ENCODE data around the gene PCDHB4.
"Not testable (repeated sequence)": the region's sequence is repeated elsewhere in the genome, so short reads cannot be mapped to it uniquely, and the experiment has no call there.

Gene PCDHB4

GRCh38 chr5:141150224-141150992, 28.8 kb downstream of the PCDHB4 start:
- DNase-seq = no peak

DNA sequence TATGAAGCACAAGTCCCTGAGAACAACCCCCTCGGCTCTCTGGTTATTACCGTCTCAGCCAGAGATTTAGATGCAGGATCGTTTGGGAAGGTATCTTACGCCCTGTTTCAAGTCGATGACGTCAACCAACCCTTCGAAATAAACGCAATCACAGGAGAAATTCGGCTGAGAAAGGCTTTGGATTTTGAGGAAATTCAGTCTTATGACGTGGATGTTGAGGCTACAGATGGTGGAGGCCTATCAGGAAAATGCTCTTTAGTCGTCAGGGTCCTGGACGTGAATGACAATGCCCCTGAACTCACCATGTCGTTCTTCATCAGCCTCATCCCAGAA, 29.3 kb downstream of the PCDHB4 start:
- no peak for DNase-seq

- DNase-seq = not testable (repeated sequence)
Measured at GRCh38 chr5:141151632-141152031, 30.0 kb downstream of the PCDHB4 start.

DNA sequence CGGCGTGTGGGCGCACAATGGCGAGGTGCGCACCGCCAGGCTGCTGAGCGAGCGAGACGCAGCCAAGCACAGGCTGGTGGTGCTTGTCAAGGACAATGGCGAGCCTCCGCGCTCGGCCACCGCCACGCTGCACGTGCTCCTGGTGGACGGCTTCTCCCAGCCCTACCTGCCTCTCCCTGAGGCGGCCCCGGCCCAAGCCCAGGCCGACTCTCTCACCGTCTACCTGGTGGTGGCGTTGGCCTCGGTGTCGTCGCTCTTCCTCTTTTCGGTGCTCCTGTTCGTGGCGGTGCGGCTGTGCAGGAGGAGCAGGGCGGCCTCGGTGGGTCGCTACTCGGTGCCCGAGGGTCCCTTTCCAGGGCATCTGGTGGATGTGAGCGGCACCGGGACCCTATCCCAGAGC, 30.5 kb downstream of the PCDHB4 start:
- DNase-seq = not testable (repeated sequence)

GRCh38 chr5:141155540-141156374, 34.1 kb downstream of the PCDHB4 start:
- DNase-seq = no peak

GRCh38 chr5:141157356-141157755, 35.7 kb downstream of the PCDHB4 start:
- not testable (repeated sequence) for DNase-seq

DNA sequence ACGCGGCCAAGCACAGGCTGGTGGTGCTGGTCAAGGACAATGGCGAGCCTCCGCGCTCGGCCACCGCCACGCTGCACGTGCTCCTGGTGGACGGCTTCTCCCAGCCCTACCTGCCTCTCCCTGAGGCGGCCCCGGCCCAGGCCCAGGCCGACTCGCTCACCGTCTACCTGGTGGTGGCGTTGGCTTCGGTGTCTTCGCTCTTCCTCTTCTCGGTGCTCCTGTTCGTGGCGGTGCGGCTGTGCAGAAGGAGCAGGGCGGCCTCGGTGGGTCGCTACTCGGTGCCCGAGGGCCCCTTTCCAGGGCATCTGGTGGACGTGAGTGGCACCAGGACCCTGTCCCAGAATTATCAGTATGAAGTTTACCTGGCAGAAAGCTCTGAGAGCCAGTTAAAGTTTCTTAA, 36.3 kb downstream of the PCDHB4 start:
- not testable (repeated sequence) for DNase-seq

GRCh38 chr5:141172381-141173204, 51.0 kb downstream of the PCDHB4 start, which contains the start of gene PCDHB7:
TSS of gene PCDHB7 (plus strand) at chr5:141172644. CDS start at chr5:141172836, 192 bp downstream.
- DNase-seq = no peak

- DNase-seq = not testable (repeated sequence)
Measured at GRCh38 chr5:141174291-141175104, 52.9 kb downstream of the PCDHB4 start.

Data from HCEC 1CT (cell line).